ENCODE data around the gene FOXO1.

- TF ChIP-seq YY1 (IDR thresholded peaks at IDR 0.05; ENCODE audit: insufficient read depth, insufficient read length) (no peak), ZNF274 (IDR thresholded peaks at IDR 0.05; ENCODE audit: low read depth, low read length) (no peak)
Observed at GRCh38 chr13:40509876-40510275, 156.6 kb downstream of the FOXO1 start.
